ENCODE measurements around the gene MKNK2.

MKNK2 gene

DNA sequence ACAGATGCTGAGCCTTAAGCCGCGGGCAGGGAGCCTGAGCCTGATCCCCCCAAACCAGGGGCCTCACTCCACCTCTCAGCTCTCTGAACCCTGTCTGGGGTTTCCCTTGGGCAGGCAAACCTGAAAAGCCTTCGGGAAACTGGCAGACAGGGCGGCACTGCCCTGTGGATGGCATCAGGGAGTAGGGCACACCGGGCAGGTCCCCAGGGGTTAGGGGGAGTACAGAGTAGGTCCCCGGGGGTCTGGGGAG lies 9.7 kb downstream of the MKNK2 start:
- no peaks in the 10 kb centered on the region for H3K27me3 ChIP-seq (replicated peaks; ENCODE audit: control insufficient read depth, insufficient read depth, low read length)
- peaks cover 61% of the 10 kb centered on the region for H3K36me3 ChIP-seq (ENCODE audit: control insufficient read depth, insufficient read depth, low read length)
- TF ChIP-seq, protein P1, sequence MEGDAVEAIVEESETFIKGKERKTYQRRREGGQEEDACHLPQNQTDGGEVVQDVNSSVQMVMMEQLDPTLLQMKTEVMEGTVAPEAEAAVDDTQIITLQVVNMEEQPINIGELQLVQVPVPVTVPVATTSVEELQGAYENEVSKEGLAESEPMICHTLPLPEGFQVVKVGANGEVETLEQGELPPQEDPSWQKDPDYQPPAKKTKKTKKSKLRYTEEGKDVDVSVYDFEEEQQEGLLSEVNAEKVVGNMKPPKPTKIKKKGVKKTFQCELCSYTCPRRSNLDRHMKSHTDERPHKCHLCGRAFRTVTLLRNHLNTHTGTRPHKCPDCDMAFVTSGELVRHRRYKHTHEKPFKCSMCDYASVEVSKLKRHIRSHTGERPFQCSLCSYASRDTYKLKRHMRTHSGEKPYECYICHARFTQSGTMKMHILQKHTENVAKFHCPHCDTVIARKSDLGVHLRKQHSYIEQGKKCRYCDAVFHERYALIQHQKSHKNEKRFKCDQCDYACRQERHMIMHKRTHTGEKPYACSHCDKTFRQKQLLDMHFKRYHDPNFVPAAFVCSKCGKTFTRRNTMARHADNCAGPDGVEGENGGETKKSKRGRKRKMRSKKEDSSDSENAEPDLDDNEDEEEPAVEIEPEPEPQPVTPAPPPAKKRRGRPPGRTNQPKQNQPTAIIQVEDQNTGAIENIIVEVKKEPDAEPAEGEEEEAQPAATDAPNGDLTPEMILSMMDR (IDR thresholded peaks at IDR 0.05; ENCODE audit: insufficient read depth, low read length, poor library complexity, severe bottlenecking): no peak
- peak overlapping the region; percentile 62 for H3K4me3 ChIP-seq (replicated peaks; ENCODE audit: low read depth, low read length)
- no peak for DNase-seq (ENCODE audit: extremely low read depth, insufficient read length)

DNA sequence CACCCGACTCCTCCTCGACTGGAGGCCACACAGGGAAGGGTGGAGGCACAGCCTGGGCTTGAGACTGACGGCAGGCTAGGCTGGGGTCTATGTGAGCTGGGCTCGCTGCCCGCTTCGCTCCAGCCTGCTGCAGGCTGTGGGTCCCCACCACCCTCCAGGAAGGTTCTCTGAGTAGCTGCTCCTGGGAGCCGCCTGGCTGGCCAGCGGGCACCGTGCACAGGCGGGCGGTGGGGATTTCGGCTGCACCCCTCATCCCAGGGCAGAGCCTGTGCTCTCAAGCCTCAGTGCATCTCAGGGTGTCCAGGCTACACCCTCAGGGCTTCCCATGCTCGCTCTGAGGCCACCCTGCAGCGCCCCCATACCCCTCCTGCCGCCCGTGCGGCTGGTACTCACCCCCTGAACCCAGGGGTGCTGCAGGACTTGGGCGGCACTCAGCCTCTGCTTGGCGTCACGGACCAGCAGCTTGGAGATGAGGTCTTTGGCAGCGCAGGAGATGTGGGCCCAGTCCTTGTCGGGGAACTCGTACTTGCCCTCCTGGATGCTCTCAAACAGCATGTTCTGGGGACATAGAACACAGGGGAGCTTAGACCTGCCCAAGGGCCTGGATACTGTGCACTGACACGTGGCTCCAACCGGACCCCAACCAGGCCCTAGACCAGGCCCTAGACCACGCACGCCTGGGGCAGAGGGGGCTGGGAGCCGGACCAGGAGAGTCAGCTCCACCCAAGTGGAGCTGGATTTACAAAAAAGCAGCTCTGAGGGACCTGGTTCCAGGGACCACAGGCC lies 10.2 kb downstream of the MKNK2 start:
- peak overlapping the region; percentile 62 for H3K4me3 ChIP-seq (replicated peaks; ENCODE audit: low read depth, low read length)
- TF ChIP-seq, protein P1 (IDR thresholded peaks at IDR 0.05; ENCODE audit: insufficient read depth, low read length, poor library complexity, severe bottlenecking): no peak
- H3K27me3 ChIP-seq (replicated peaks; ENCODE audit: control insufficient read depth, insufficient read depth, low read length): no peaks in the 10 kb centered on the region
- DNase-seq (ENCODE audit: extremely low read depth, insufficient read length): peak; percentile 22
- peaks cover 58% of the 10 kb centered on the region for H3K36me3 ChIP-seq (ENCODE audit: control insufficient read depth, insufficient read depth, low read length)

DNA sequence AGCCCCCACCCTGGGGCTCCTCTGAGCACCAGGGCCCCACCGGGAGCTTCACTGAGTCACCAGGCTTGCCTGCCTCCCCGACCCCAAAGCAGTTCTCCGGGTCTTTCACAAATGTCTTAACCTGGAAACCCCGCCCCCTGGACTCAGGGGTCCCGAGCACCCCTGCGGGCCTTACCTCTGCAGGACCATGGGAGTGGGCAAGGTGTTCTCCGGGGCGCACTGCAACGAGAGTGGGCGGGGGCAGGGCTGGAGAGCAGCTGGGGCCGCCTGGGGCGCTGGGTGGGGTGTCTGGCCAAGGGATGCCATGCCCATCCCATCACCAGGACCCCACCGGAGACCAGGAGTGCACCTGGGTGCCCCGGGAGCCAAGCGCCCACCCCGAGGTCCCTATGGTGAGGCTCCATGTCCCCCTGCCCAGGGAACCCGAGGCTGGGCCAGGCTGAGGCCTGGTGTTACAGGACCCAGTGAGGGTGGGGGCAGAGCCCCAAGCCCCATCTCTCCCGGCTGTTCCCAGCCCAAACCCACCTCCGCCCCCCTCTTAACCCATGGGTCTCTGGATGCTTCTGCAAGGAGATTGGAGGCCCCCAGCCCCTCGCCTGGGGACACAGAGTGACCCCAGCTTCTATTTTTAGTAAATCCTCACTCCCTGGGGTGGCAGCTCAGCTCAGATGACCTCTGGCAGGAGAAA lies 10.9 kb downstream of the MKNK2 start:
- no peak overlapping the region for H3K4me3 ChIP-seq (replicated peaks; ENCODE audit: low read depth, low read length)
- H3K27me3 ChIP-seq (replicated peaks; ENCODE audit: control insufficient read depth, insufficient read depth, low read length): no peaks in the 10 kb centered on the region
- DNase-seq (ENCODE audit: extremely low read depth, insufficient read length): no peak
- peaks cover 51% of the 10 kb centered on the region for H3K36me3 ChIP-seq (ENCODE audit: control insufficient read depth, insufficient read depth, low read length)
- TF ChIP-seq, protein P1 (IDR thresholded peaks at IDR 0.05; ENCODE audit: insufficient read depth, low read length, poor library complexity, severe bottlenecking): no peak

DNA sequence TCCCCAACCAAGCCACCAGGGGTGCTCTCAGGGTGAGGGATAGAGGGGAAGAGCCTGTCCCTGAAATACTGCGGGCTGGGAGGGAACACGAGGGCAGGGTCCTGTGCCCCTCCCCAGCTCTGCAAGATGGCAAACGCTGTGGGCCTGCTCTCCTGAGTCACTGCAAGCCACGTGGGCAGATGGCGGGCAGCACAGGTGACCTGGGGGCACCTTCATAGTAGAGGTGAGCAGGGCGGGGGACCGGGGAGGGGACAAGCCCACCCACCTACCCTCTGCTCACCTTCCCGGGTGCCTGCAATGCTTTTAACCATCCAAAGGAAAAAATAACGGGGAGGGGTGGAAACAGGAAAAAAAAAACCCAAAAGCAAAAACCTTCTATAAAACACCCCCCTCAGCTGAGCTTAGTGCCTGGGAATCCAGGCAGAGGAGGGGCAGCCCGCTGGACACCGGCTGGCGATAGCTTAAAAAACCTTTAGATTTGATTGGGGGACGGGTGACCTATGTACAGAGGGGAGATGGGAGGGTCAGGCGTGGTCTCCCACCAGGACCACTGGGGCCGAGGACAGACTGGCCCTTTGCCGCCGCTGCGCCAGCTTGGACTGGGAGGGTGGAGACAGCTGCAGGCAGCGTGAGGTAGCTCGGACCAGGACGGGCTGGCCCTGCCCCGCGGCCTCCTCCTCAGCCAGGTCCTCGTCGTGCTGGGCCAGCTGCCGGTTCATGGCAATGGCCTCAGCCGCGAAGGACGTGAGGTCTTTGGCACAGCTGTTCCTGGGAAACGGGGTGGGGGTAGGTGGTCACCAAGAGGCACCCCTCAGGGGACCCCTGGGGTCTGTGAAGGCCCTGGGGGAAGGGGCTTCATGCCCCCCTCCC lies 11.7 kb downstream of the MKNK2 start:
- TF ChIP-seq, protein P1 (IDR thresholded peaks at IDR 0.05; ENCODE audit: insufficient read depth, low read length, poor library complexity, severe bottlenecking): no peak
- no peak overlapping the region for H3K4me3 ChIP-seq (replicated peaks; ENCODE audit: low read depth, low read length)
- H3K27me3 ChIP-seq (replicated peaks; ENCODE audit: control insufficient read depth, insufficient read depth, low read length): no peaks in the 10 kb centered on the region
- peak; percentile 22 for DNase-seq (ENCODE audit: extremely low read depth, insufficient read length)
- H3K36me3 ChIP-seq (ENCODE audit: control insufficient read depth, insufficient read depth, low read length): peaks cover 43% of the 10 kb centered on the region

DNA sequence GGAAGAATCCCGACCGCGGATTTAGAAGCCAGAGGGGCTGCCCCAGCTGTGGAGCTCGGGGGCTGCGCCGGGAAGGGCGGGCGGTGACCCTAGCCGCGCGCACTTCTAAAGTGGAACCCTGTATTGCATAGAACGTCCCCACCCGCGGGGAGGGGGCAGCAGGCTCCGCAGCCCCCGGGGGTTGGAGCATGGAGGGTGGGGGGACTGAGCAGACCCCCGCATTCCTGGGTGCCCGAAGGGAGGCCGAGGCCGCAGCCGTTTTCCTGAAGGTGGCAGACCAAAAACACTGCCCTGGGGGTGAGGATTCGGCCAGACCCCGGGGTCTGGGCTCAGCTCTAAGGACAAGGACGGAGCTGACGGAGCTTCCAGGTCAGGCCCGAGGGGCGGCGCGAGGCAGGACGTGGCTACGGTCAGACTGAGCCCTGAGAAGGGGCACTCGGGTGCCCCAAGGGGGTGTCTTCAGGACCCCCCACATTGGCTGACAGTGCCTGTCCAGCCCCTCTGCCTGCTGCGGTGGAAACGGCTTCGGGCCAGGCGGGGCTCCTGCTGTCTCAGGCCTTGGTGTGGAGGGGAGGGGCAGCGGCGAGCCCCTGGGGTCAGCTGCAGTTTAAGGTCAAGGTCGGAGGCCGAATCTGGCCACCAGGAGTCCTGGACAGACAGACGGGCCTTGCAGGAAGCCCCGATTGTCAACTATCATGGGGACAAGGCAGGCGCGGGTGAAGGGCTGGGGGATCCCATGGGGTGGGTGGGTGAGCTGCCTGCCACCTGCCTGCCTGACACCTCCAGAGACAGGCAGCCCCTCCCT lies 12.6 kb downstream of the MKNK2 start:
- TF ChIP-seq, protein P1 (IDR thresholded peaks at IDR 0.05; ENCODE audit: insufficient read depth, low read length, poor library complexity, severe bottlenecking): no peak
- Histone ChIP-seq H3K36me3 (ENCODE audit: control insufficient read depth, insufficient read depth, low read length) (peaks cover 43% of the 10 kb centered on the region), H3K4me3 (replicated peaks; ENCODE audit: low read depth, low read length) (no peak overlapping the region), H3K27me3 (replicated peaks; ENCODE audit: control insufficient read depth, insufficient read depth, low read length) (no peaks in the 10 kb centered on the region)
- peak; percentile 23 for DNase-seq (ENCODE audit: extremely low read depth, insufficient read length)
